Frontal cortex (tissue), 4 donors: Measurements from ENCODE around the gene KIRREL2. TPM values are rescaled to one million over a fixed set of nuclear protein-coding genes. Genes with fewer than 3 reads are reported as not detected.
A peak's percentile ranks its signal among the peaks of the same experiment; 100 is the strongest.

ENCODE experiments used
- DNase-seq, 2 donors: peaks; one replicate each; pipeline ENCODE4 v3.0.0; 2012; ENCODE audit warnings: low spot score in 2 of 2
- FAIRE-seq: peaks from 2 replicates; lab custom pipeline; 2012; peaks lifted over from hg19 to GRCh38; lab: Jason Lieb, UNC
- total RNA-seq: library from RNA; depleted of rRNA; stranded (reverse); fragments of >200 nt; gene quantifications from one replicate; pipeline ENCODE4 v1.2.3, GENCODE V29; 2014
- donor health status: control.
- donor health status: control.
- donor health status: control.

KIRREL2 gene
- total RNA-seq, 1 donor from 2014 or later = 0.41 TPM

DNA sequence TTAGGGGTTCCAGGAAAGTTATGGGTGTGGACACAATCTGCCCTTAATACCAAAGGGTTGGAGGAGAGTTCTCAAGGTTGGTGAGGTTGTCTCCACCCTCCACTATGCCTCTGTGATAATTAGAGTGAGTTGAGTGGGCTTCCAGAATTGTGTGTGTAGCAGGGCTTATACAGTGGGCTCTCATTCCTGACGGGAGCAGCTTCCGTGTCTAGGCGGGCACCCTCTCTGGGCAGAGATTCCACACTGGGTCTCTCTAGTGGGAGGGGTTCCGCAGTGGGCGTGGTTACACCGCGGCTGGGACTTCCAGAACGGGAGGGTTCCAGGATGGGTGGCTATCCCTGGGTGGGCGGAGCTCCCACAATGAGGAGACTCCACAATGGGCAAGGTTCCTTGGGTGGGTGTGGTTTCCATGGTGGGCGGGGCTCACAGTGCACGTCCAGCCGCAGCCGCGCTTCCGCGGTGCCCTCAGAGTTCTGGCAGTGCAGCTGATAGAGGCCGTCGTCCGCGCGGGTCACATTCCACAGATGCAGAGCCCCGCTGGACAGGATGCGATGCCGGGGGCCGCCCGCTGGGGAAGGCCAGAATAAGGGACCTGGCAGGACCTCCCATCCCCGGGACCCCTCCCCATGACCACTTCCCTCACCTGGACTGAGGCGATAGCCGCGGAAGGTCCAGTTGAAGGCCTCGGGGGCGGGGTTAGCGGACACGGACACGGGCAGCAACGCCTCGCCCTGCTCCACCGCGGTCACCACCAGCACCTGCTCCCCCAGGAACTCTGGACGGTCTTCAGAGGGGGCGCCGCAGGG, 12.8 kb upstream of the KIRREL2 start:
- DNase-seq (no peak), FAIRE-seq (no peak)

DNA sequence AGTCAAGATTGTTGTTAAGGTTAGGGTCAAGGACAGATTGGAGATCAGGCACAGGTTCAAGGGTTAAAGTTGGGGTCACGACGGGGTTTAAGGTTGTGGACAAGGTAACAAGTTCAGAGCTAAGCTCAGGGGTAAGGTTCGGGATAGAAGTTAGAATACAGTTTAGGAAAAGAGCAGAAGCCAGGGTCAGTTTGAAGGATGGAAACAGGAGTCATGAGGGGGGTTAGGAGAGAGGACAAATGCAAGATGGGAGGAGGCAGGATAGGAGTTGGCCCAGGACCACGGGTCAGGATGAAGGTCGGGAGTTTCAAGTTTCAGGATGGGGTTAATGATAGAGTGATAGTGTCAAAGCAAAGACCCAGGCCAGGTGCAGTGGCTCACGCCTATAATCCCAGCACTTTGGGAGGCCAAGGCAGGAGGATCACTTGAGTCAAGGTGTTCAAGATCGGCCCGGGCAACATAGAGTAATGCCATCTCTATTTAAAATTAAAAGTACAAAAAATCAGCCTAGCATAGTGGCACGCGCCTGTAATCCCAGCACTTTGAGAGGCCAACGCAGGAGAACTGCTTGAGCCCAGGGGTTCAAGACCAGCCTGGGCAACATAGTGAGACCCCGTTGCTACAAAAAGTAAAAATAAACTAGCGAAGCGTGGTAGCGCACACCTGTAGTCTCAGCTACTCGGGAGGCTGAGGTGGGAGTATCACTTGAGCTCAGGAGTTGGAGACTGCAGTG, 12.1 kb upstream of the KIRREL2 start:
- DNase-seq (no peak), FAIRE-seq (no peak)

DNA sequence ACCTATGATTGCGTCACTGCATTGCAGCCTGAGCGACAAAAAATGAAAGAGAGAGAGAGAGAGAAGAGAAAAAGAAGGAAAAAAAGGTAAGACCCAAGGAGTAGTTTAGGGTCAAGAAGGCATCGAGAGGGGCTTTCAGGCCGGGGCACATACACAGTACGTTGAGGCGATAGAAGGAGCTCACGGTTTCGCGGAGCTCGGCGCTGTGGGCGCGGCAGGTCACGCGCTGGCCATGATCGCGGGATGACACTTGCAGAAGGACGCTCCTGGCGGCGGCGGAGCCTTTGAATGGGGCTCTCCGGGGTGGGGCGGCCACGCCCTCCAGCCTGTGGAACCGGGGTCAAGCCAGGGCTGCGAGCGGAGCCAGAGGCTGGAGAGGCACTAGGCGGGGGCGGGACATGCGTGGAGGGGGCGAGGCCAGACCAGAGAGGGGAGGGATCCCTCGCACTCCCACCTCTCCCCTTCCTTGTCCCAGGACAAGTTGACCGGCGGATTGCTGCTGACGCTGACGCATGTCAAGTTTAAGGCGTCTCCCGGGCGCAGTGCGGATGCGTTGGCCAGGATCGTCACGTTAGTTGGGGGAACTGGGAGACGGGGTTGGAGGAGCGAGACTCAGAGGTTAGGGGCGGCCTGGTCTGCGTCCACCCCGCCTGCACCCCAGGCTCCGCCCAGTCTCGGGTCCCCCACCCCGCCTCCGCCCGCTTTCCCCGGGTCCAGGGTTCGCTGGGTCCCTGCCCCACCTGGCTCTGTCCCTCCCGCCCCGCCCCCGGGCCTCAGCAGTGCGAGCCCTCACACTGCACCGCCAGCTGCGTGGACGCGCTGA, 11.3 kb upstream of the KIRREL2 start:
- FAIRE-seq (no peak), DNase-seq (peak in 1 of 2 donors; percentile 63)

DNA sequence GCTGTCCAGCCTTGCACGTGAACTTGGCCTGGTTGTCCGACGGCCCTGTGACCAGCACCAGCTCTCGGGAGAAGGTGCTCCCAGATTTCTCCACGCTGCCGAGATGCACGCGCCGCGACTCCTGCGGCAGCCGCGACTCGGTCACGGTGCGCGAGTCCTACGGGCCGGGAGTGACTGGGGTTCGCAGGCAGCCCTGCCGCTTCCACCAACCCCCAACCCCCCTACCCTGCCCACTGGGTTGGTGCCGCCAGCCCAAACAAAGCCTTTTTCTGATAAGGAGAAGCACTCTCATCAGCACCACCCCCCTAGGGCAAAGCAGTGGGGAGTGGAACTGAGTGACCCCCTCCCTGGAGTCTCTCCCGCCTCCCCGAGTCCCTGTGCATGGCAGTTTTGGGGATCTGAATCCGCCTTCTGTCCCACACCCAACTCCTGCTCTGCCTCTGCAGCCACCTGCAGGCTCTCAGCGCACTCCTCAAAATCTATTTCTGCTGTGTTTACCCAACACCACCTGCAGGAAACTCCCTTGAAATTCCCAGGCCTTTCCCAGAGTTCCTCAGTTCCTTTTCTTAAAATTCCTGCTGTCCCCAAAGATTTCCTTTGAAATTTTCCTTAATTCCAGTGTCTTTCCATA, 10.6 kb upstream of the KIRREL2 start:
- FAIRE-seq = no peak
- DNase-seq = peak in 1 of 2 donors; percentile 47

DNA sequence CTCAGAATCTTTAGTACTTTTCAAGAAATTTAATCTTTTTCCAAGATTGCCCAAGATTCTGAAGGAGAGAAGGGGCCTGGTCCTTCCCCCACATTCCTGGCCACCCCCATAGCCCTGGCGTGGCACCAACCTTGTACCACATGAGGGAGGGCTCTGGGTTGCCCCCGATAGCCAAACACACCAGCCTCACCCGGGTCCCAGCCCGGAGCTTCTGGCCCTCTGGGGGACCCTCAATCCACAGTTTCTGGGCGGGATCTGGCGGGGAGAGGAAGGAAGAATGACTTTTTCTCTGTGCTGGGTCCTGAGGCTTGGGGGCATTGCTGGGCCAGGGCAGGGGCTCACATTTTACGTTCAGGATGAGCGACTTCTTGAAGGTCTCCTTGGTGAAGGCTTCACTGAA, 8.8 kb upstream of the KIRREL2 start:
- FAIRE-seq = no peak
- DNase-seq = no peak

DNA sequence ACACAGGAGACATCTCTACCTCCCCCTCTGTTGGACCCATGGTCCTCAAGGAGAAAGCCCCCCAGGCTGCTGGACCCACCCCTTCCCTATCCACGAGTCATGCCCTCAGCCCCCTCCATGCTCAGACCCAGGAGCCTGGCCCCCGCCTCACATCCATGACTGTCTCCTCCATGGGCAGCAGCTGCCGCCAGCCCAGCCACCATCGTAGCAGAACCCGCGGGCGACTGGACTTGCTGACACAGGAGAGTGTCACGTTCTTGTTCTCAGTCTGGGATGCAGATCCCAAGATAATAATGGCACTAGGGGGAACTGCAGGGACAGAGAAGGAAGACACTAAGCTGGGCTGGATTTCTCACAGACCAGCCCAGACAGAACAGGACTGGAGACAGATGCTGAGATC, 8.2 kb upstream of the KIRREL2 start:
- DNase-seq (no peak), FAIRE-seq (no peak)

DNA sequence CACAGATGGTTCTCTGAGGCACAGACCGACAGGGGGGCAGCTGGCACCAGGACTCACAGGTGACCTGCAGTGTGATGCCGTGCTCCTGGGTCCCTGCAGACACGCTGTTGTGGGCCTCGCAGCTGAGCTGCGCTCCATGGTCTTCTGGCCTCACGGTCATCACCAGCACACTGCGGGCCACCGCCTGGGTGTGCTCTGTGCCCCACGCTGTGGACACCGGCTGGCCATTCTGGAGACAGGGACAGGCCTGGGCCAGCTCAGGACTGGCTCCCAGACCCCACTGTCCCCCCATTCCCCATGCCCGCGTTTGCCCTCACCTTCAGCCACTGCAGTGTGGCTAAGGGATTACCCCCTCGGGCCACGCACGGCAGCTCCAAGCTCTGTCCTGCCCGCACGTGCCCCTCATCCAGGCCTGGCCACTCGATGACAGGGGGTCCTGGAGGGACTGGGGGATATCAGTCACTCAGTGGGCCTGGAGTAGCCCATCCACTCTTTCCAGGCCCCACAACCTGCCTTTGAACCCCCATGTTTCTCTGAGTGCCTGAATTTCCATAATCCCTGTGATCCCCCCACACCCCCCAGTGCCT, 7.7 kb upstream of the KIRREL2 start:
- DNase-seq (no peak), FAIRE-seq (no peak)

DNA sequence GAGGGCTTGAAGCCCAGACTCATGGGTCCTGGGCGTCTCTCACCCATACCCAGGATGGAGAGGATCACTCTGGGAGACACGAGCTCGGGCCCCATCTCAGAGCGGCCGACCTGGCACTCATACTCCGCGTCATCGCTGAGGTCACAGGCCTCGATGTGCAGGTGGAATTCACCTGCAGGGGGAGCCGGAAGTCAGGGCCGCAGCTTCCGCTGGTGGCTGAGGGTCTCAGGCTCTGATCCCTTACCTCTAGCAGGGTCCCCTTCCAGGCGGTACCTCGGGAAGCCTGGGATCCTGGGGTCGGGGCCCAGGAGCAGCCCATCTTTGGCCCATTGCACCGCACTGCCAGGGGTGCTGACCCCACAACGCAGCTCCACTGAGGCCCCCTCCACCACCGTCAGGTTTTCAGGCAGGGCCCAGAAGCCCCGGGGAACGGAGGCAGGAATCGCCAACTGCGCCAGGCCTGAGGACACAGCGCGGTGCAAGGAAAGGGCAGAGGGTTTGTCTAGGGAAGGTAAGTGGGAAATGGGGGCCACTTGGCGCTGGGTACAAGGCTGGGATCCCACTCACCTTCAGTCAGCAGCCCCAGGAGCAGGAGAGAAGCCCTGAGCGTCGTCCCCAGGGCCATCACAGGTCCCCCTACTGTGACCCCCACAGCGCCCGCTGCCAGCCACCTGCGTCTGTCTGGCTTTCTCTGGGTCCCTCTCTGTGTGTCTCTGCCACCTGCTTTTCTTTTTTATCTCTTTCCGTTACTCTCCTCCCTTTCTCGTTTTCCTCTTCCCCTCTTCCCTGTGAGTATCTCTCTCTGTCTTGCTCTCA, 5.3 kb upstream of the KIRREL2 start:
- DNase-seq = no peak
- no peak for FAIRE-seq

DNA sequence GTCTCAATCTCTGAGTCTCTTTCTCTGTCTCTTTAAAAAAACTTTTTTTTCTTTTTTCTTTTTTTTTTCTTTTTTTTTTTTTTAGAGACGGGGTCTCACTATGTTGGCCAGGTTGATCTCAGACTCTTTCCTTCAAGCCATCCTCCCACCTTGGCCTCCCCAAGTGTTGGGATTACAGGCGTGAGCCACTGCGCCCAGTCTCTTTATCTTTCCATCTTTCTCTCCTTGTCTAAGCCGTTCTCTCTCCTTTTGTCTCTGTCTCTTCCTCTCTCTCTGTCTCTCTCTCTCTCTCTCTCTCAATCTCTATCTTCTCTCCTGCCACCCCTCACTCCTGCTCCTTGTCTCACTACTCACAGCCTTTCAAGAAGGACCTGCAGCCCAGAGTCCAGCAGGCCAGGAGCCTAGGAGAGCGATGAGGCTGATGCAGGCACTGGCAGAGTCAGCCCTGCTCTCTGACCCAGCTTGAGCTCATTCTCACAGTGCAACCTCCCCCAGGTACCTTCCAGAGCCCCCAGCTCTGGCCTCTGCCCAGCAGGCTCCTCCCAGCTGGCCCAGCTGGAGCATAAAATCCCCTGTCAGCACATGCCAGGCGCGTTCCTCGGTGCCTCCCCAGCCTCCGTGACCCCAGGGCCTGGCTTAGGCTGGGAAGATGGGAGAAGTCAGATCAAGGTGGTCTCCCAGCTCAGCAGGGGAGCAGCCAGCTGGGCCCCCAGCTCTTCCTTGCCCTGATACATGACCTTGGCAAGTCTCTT, 4.5 kb upstream of the KIRREL2 start, which contains the start of gene NPHS1:
Gene NPHS1, minus strand, starts transcription at position 476 of the 752 bp plus-strand sequence. CDS start 667 bp downstream, outside the sequence.
- DNase-seq (no peak), FAIRE-seq (no peak)

DNA sequence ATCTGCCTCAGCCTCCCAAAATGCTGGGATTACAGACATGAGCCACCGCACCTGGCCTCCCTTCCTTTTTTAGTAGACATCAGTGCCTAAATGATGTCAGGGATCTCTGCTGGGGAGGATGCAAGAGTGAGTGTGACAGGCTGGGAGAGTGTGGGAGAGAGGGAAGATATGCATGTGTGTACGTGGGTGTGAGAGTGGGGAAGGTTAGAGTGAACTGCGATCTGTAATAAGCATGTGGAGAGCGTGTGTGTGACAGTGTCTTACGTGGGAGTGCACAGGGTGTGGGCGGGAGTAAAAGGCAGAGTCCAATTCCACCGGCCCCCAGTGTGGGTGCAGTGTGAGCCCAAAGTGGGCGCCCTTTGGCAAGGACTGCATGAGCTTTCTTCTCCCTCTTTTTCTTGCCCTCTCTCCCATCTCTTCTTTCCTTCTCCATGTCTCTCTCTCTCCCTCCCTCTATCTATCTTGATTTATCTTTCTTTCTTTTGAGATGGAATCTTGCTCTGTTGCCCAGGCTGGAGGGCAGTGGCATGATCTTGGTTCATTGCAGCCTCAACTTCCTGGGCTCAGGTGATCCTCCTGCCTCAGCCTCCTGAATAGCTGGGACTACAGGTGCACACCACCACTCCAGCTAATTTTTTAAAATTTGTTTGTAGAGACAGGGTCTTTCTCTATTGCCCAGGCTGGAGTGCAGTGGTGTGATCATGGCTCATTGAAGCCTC, 3.5 kb upstream of the KIRREL2 start:
- DNase-seq = peak in 1 of 2 donors; percentile 46

DNA sequence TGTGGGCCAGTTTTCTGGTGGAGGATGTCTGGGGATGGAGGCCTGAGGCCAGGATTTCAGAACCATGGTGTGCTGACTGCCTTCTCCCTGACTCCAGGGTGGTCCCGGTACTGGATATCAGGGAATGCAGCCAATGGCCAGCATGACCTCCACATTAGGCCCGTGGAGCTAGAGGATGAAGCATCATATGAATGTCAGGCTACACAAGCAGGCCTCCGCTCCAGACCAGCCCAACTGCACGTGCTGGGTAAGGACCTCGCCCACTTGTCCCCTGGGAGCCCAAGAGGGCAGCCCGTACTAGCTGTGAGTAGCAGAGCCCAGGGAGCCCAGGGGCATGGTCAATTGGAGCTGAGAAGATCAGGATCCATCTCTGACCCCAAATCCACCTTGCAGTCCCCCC, 1.6 kb downstream of the KIRREL2 start:
- FAIRE-seq = no peak
- no peak for DNase-seq

More for the DNA sequence above, 3.5 kb upstream of the KIRREL2 start:
- no peak for FAIRE-seq

DNA sequence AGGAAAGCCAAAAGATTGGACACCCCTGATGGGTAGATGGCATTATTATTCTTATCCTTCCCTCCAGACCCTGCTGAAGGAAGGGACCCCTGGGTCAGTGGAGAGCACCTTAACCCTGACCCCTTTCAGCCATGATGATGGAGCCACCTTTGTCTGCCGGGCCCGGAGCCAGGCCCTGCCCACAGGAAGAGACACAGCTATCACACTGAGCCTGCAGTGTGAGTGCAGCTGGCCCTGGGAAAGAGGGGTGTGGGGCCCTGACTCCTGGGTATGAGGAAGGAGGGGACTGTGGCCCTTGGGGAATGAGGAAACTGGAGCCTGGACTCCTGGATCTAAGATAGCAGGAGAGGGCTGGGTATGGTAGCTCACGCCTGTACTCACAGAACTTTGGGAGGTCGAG, 2.7 kb downstream of the KIRREL2 start:
- FAIRE-seq = no peak

DNA sequence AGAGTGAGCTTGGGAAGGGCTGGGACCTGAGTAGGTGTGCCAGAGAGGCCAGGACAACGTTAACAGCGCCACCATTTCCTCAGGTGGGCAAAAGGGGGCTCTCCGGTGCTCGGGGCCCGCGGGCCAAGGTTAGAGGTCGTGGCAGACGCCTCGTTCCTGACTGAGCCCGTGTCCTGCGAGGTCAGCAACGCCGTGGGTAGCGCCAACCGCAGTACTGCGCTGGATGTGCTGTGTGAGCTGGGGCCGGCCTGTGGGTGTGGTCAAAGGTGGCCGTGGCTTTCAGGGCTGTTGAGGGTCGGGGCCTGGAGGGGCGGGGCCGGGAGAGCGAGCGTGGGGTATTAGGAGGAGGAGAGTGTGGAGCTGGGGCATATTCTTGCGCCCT, 3.7 kb downstream of the KIRREL2 start:
- DNase-seq (no peak), FAIRE-seq (no peak)

More for the DNA sequence above, 2.7 kb downstream of the KIRREL2 start:
- DNase-seq = no peak

DNA sequence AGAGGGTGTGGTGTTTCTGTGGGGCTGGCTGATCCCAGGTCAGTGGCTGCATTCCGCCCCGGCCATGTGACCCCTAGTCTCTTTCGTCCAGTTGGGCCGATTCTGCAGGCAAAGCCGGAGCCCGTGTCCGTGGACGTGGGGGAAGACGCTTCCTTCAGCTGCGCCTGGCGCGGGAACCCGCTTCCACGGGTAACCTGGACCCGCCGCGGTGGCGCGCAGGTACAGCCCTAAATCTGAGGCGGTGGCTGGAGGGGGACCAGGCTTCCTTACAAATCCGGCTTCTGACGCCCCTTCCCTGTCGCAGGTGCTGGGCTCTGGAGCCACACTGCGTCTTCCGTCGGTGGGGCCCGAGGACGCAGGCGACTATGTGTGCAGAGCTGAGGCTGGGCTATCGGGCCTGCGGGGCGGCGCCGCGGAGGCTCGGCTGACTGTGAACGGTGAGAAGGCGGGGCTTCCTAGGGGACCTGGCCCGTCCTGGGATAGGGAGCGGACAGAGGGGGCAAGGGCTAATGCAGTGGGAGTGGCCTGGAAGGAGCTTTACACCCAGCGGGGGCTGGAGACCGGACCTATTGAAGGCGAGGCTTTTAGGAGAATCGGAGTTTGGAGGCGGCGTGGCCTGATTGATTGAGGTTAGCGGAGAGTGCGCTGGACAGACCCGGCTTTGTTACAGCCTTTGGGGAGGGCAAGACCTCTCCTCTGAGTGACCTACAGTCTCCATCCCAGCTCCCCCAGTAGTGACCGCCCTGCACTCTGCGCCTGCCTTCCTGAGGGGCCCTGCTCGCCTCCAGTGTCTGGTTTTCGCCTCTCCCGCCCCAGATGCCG, 4.3 kb downstream of the KIRREL2 start:
- FAIRE-seq (no peak), DNase-seq (no peak)

DNA sequence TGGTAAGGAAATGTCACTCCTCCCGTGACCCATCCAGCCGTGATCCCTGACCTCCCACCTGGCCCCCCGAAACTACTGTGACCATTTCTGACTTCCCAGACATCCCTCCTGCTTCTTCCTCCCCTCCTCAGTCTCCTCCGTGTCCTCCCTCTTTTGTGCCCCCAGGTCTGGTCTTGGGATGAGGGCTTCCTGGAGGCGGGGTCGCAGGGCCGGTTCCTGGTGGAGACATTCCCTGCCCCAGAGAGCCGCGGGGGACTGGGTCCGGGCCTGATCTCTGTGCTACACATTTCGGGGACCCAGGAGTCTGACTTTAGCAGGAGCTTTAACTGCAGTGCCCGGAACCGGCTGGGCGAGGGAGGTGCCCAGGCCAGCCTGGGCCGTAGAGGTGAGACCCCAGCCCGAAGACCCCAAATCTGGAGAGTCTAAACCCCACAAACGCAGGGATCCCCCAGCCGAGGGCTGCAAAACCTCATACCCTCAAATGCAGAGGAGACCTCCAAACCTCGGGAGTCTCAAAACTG, 5.0 kb downstream of the KIRREL2 start:
- FAIRE-seq = no peak

DNA sequence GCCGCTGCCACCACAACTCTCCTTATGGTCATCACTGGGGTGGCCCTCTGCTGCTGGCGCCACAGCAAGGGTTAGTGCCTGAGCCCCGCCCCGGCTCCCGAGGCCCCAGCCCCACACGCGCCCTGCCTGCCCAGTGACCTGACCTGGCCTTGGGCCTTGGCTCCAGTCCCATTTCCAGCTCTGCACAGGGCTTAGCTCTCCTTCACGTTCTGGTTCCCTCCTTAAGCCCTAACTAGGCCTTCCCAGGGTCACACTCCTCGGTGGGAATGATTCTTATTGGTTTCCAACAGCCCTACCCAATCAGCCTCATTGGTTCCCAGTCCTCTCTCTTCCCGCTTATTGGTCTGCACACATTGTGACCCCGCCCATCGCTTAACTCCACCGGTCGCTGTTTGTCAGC, 5.8 kb downstream of the KIRREL2 start:
- FAIRE-seq = no peak
- no peak for DNase-seq

More for the DNA sequence above, 5.0 kb downstream of the KIRREL2 start:
- no peak for DNase-seq
